Measurements from ENCODE around the gene SCYL3. TPM values are rescaled to one million over a fixed set of nuclear protein-coding genes. Genes with fewer than 3 reads are reported as not detected.

Gene SCYL3
- total RNA-seq, 1 experiment from 2014 or later: 7.6 TPM

DNA sequence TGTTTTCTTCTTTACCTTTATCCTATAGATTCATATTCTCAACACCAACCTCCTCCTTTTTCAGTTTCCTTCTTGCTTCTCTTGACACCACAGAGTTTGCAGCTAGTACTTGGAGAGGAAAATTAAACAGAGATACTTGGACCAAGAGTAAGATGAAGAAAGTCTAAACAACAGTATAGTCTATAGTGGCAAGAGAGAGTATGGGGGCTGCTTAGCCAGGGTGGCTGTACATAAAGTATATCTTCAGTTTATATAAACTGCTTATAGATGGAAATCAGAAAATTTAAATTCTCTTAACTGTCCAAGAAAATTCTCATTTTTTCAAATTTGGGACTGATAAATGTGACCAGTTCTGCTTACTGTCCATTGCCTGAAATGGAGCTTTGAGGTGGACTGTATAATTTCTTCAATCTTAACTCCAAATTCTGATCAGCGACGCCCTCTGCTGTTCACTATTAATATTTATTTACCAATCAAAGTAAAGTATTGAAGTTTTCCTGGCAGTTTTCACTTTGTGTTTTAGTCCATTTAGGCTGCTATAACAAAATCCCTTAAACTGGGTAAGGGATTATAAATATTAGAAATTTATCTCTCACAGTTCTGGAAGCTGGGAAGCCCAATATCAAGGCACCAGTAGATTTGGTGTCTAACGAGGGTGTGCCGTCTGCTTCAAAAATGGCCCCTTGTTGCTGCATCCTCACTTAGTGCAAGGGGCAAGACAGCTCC, 84.2 kb downstream of the SCYL3 start:
- POLR2A ChIA-PET: no interaction called here
- H3K36me3 ChIP-seq (ENCODE audit: control insufficient read depth in 1 of 2, insufficient read depth in 2 of 2, low read length in 2 of 2): peaks cover 8 to 9% of the 10 kb centered on the region in 2 experiments; a peak in 2 of 4 replicates

More for the DNA sequence above, 84.2 kb downstream of the SCYL3 start:
- Histone ChIP-seq H3K79me2 (ENCODE audit: insufficient read depth, low read length) (no peaks in the 10 kb centered on the region), H4K20me1 (ENCODE audit: insufficient read depth) (no peaks in the 10 kb centered on the region), H3K4me2 (ENCODE audit: low read length) (no peak overlapping the region), H3K27me3 (ENCODE audit: insufficient read depth, low read length) (no peaks in the 10 kb centered on the region), H3K4me3 (replicated peaks in 1 of 2; ENCODE audit: low read depth in 1 of 2, low read length in 2 of 2) (no peak overlapping the region), H3K4me1 (ENCODE audit: control insufficient read depth in 1 of 2, insufficient read depth in 2 of 2, low read length in 2 of 2) (no peaks in the 10 kb centered on the region), H3K27ac (ENCODE audit: low read depth, low read length) (no peak overlapping the region), H3K9me3 (ENCODE audit: control insufficient read depth in 1 of 2, insufficient read depth in 1 of 2, low read depth in 1 of 2, low read length in 2 of 2) (no peaks in the 10 kb centered on the region), H3K9me2 (ENCODE audit: insufficient read depth) (no peaks in the 10 kb centered on the region), H3K9ac (ENCODE audit: low read length) (no peak overlapping the region), H2AFZ (ENCODE audit: low read depth, low read length, poor library complexity, severe bottlenecking) (no peak overlapping the region)
- intact Hi-C loops (cut with micrococcal nuclease): loop anchor here (1.0 to 10.0 kb wide), 6 partner anchors 97 to 1207 kb away; partner anchors contain the start of genes F5 and SELL
- ATAC-seq (peak; percentile 68), DNase-seq (ENCODE audit: low read depth, low spot score) (peak; percentile 21)
- CTCF ChIA-PET: interaction anchor here (0.6 to 2.5 kb wide), 12 partner anchors 8 to 1206 kb away, joined by 3 to 21 read pairs (median 3); partner anchors contain the start of gene F5
- BruUV-seq (replicated peaks): no TSS peak
- TF ChIP-seq YY1 (IDR thresholded peaks at IDR 0.05; ENCODE audit: extremely low read depth, insufficient replicate concordance, low read depth, low read length): no peak
- no peak for TF ChIP-seq CEBPB (IDR thresholded peaks at IDR 0.05; ENCODE audit: low read depth)
- TF ChIP-seq SRF (IDR thresholded peaks at IDR 0.05; ENCODE audit: low read depth): 0 out of 2 replicates have a peak, but pooled peaks have one; percentile 19
- TF ChIP-seq, protein P1, sequence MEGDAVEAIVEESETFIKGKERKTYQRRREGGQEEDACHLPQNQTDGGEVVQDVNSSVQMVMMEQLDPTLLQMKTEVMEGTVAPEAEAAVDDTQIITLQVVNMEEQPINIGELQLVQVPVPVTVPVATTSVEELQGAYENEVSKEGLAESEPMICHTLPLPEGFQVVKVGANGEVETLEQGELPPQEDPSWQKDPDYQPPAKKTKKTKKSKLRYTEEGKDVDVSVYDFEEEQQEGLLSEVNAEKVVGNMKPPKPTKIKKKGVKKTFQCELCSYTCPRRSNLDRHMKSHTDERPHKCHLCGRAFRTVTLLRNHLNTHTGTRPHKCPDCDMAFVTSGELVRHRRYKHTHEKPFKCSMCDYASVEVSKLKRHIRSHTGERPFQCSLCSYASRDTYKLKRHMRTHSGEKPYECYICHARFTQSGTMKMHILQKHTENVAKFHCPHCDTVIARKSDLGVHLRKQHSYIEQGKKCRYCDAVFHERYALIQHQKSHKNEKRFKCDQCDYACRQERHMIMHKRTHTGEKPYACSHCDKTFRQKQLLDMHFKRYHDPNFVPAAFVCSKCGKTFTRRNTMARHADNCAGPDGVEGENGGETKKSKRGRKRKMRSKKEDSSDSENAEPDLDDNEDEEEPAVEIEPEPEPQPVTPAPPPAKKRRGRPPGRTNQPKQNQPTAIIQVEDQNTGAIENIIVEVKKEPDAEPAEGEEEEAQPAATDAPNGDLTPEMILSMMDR (IDR thresholded peaks at IDR 0.05 in 2 of 3, conservative IDR thresholded peaks at IDR 0.05 in 1 of 3; ENCODE audit: borderline replicate concordance in 1 of 3, insufficient read depth in 1 of 3, low read depth in 2 of 3, low read length in 2 of 3): peak in 2 of 3 experiments; percentile 60 to 62; a peak in 3 of 6 replicates
- peak; percentile 77 for TF ChIP-seq RAD21 (IDR thresholded peaks at IDR 0.05; ENCODE audit: low read depth)
- TF ChIP-seq SP1 (IDR thresholded peaks at IDR 0.05; ENCODE audit: low read depth): no peak
- no peak for TF ChIP-seq ELF1 (IDR thresholded peaks at IDR 0.05; ENCODE audit: borderline replicate concordance, low read depth)
- RAD21 ChIA-PET (ENCODE audit: low non-redundant PET in 1 of 2, low total read pairs in 2 of 2, uncharacterized antibody in 2 of 2, unreplicated experiment in 2 of 2): interaction anchor here in 1 of 2 experiments (0.9 kb wide), 1 partner anchor 208 kb away, joined by 3 read pairs; no protein-coding TSS in a partner anchor
